ENCODE data around the gene MED7.
"Not testable (repeated sequence)": the region's sequence is repeated elsewhere in the genome, so short reads cannot be mapped to it uniquely, and the experiment has no call there.

MED7 gene

GRCh38 chr5:157142317-157143126 lies at the start of gene MED7:
MED7 (minus strand) TSS chr5:157142865; CDS start chr5:157139431, 3,434 bp downstream.
- peak; percentile 79 to 87 for DNase-seq

- DNase-seq: no peak
Measured at GRCh38 chr5:157189223-157189622, 46.6 kb upstream of the MED7 start.

GRCh38 chr5:157188270-157188669 lies 45.6 kb upstream of the MED7 start:
- no peak for DNase-seq

GRCh38 chr5:157187046-157187754 lies 44.5 kb upstream of the MED7 start:
- no peak for DNase-seq

- no peak for DNase-seq
Measured at GRCh38 chr5:157186309-157187045, 43.8 kb upstream of the MED7 start.

- not testable (repeated sequence) for DNase-seq
Measured at GRCh38 chr5:157185122-157185521, 42.5 kb upstream of the MED7 start.

- DNase-seq: no peak
Measured at GRCh38 chr5:157184117-157184670, 41.5 kb upstream of the MED7 start.

- no peak for DNase-seq
Measured at GRCh38 chr5:157182143-157182757, 39.6 kb upstream of the MED7 start.

- no peak for DNase-seq
Measured at GRCh38 chr5:157180374-157181264, 38.0 kb upstream of the MED7 start, which contains the start of gene ITK. ITK (plus strand) TSS chr5:157180840; CDS start chr5:157180978, 138 bp downstream.

GRCh38 chr5:157178966-157179365 lies 36.3 kb upstream of the MED7 start:
- DNase-seq: no peak

GRCh38 chr5:157177953-157178352 lies 35.3 kb upstream of the MED7 start:
- DNase-seq: no peak

- DNase-seq: no peak
Measured at GRCh38 chr5:157175071-157175612, 32.5 kb upstream of the MED7 start.

GRCh38 chr5:157172403-157172802 lies 29.7 kb upstream of the MED7 start:
- DNase-seq: peak; percentile 74 to 77

- DNase-seq: no peak
Measured at GRCh38 chr5:157168286-157168685, 25.6 kb upstream of the MED7 start.

- no peak for DNase-seq
Measured at GRCh38 chr5:157167214-157167621, 24.6 kb upstream of the MED7 start.

- no peak for DNase-seq
Measured at GRCh38 chr5:157166214-157167213, 23.8 kb upstream of the MED7 start, which contains the start of gene GARIN3. GARIN3 (minus strand) TSS chr5:157166264; CDS start chr5:157166168, 96 bp downstream.

GRCh38 chr5:157165668-157166067 lies 23.0 kb upstream of the MED7 start:
- no peak for DNase-seq

- DNase-seq: no peak
Measured at GRCh38 chr5:157165261-157165660, 22.6 kb upstream of the MED7 start.

GRCh38 chr5:157164521-157164920 lies 21.9 kb upstream of the MED7 start:
- DNase-seq: no peak
